SH-SY5Y (cell line): ENCODE results near the gene KLHL29.

ENCODE experiments used
- GATA2 ChIP-seq: IDR thresholded peaks from 2 replicates; pipeline ENCODE4 v1.6.1; 2011; ENCODE audit warnings: mild to moderate bottlenecking, low read depth, low read length
- GATA3 ChIP-seq: IDR thresholded peaks from 2 replicates; pipeline ENCODE4 v1.6.1; 2011; ENCODE audit warnings: low read depth, mild to moderate bottlenecking, low read length, moderate library complexity

Gene KLHL29

DNA sequence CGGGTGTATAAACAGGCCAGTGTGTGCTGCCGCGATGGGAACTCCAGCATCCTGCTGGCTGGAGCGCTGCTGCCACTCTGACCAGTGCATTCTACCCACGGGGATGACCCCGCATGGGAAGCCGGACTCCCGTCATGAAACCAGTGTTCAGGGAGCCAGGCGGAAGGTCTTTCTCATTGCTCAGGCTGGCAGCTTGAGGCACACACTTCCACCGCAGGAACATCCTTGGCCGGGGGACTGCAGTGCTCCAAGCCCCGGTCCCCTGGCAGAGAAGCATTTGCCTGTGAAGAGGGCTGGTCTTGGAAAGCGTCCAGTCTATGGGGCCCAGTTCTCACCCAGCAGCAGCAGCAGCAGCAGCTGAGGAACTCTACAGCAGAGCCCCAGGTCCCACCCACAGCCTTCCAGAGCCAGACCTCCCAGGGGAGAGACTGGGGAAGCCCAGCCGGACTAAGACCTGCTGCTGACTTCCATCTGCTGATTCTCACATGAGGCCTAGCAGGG is 235.9 kb downstream of the KLHL29 start:
- TF ChIP-seq GATA2 (no peak), GATA3 (no peak)

- TF ChIP-seq GATA2, result no peak
These were observed 236.6 kb downstream of the KLHL29 start for GRCh38 chr2:23621616-23622015.

- TF ChIP-seq GATA2, result no peak
- no peak for TF ChIP-seq GATA3
These were observed 237.5 kb downstream of the KLHL29 start for GRCh38 chr2:23622466-23622865.

- no peak for TF ChIP-seq GATA2
- TF ChIP-seq GATA3, result no peak
These were observed 238.1 kb downstream of the KLHL29 start for GRCh38 chr2:23622966-23623675.

- no peak for TF ChIP-seq GATA2
- no peak for TF ChIP-seq GATA3
These were observed 239.4 kb downstream of the KLHL29 start for GRCh38 chr2:23624378-23624777.

GRCh38 chr2:23624915-23625314 is 239.9 kb downstream of the KLHL29 start:
- TF ChIP-seq GATA2 (no peak), GATA3 (no peak)

GRCh38 chr2:23625726-23626125 is 240.7 kb downstream of the KLHL29 start:
- TF ChIP-seq GATA3 (no peak), GATA2 (no peak)

- TF ChIP-seq GATA3 (no peak), GATA2 (no peak)
These were observed 241.8 kb downstream of the KLHL29 start for GRCh38 chr2:23626701-23627230.

GRCh38 chr2:23627236-23628009 is 242.4 kb downstream of the KLHL29 start:
- no peak for TF ChIP-seq GATA3
- no peak for TF ChIP-seq GATA2

DNA sequence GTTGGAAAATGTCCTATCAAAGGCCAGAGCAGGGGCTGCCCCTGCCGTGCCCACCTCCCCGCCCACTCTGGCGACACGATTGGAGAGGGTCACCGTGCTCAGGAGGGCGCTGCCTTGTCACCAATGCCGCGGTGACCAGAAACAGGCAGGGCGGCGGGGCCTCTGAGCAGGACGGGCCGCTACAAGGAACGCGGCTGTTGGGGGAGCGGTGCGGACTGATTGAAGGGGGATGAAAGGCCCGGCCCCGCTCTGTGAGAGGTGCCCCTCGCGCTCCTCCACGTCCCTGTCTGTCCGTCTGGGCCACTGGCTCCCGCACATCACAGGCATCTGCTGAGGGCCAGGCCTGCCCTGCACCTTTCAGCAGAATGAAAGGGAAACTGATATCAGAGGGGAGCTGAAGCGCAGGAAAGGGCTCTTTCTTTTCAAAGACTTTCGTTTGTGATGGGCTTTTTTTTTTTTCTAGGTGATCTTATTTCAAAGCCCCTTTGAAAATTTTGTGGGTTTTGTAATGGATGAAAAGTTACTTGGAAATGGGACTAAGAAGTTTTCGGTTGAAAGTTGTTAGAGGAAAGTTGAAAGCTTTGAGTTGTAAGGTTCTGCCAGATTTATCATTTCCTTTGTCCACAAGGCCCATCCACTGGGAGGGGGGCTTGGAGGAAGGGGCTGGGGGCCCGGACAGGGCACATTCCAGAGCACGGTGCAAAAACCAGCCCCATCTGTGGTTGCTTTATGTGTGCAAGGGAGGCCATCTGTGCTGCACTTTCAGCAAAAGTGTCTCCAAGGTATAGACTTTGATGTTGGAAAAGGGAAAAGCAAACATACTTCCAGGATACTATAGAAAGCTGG is 244.2 kb downstream of the KLHL29 start:
- TF ChIP-seq GATA2 (no peak), GATA3 (no peak)

GRCh38 chr2:23629772-23630480 is 244.9 kb downstream of the KLHL29 start:
- TF ChIP-seq GATA3, result no peak
- no peak for TF ChIP-seq GATA2

GRCh38 chr2:23630961-23631360 is 246.0 kb downstream of the KLHL29 start:
- no peak for TF ChIP-seq GATA2

DNA sequence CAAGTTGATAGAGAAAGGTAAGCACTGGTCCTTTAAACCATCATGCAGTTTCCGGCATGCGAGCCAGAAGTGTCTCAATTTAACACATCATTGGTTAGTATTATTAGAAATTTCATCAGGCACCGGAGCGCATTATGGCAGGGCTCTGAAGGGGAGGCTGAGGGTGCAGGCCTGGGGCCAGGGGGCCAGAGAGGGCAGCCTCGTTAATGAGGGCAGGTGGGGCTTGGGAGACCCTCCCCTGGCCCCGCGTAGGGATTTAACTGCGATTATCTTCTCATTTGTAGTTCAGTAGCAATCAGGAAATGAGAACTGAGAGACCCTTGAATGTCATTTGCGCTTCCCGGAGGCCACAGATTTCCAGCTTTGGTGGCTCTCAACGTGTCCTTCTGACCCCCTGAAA is 246.4 kb downstream of the KLHL29 start:
- no peak for TF ChIP-seq GATA3
- TF ChIP-seq GATA2, result no peak

DNA sequence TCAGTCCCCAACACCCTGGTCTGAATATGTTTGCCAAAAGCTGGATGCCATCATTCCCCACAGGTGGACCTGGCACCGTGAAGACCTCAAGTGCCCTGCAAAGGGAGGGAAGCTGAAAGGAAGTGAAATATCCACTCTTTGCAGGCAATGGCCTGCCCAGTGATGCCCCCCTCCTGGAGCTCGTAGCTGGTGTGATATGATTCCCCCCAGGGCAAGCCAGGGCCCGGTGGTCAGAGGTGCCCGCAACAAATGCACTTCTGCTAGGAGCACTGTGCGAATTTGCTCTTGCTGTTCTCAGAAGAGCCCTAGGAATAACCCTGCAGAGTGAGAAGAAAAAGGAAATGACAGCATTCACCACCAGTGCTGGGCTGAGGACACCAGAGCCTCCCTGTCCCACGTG is 247.4 kb downstream of the KLHL29 start:
- TF ChIP-seq GATA2 (no peak), GATA3 (no peak)
